GM23248 (cell line): ENCODE results near the gene UBAC2. TPM values are rescaled to one million over a fixed set of nuclear protein-coding genes. Genes with fewer than 3 reads are reported as not detected.

Experiments
- DNase-seq: peaks from one replicate; pipeline ENCODE4 v3.0.0-alpha.2; 2015
- H2AFZ ChIP-seq: fragments of 200-600 bp; sonication (generic); 2 replicates; pipeline ENCODE4 v1.6.1; 2016; ENCODE audit warnings: antibody characterized with exemption
- H3F3A ChIP-seq: fragments of 200-600 bp; sonication (generic); 2 replicates; pipeline ENCODE4 v1.6.1; 2016; ENCODE audit warnings: mild to moderate bottlenecking, antibody characterized with exemption, mixed run types; ENCODE audit not compliant: insufficient read depth
- H3K27ac ChIP-seq: fragments of 200-600 bp; sonication (generic); 2 replicates; pipeline ENCODE4 v1.5.1; 2016; ENCODE audit warnings: mild to moderate bottlenecking
- H3K27me3 ChIP-seq: fragments of 200-600 bp; sonication (generic); replicated peaks from 2 replicates; pipeline ENCODE4 v1.6.1; 2016; ENCODE audit warnings: mild to moderate bottlenecking; ENCODE audit not compliant: insufficient read depth
- H3K36me3 ChIP-seq: fragments of 200-600 bp; sonication (generic); 2 replicates; pipeline ENCODE4 v1.6.1; 2016; ENCODE audit warnings: low read depth, mild to moderate bottlenecking
- H3K4me1 ChIP-seq: fragments of 200-600 bp; sonication (generic); 2 replicates; pipeline ENCODE4 v1.6.1; 2016; ENCODE audit warnings: mild to moderate bottlenecking; ENCODE audit not compliant: insufficient read depth
- H3K4me2 ChIP-seq: fragments of 200-600 bp; sonication (generic); one replicate; pipeline ENCODE4 v1.6.1; 2016; ENCODE audit warnings: mild to moderate bottlenecking; ENCODE audit not compliant: unreplicated experiment
- H3K4me3 ChIP-seq: fragments of 200-600 bp; sonication (generic); 2 replicates; pipeline ENCODE4 v1.5.1; 2016; ENCODE audit warnings: mild to moderate bottlenecking
- H3K79me2 ChIP-seq: fragments of 200-600 bp; sonication (generic); 2 replicates; pipeline ENCODE4 v1.6.1; 2016; ENCODE audit warnings: mild to moderate bottlenecking; ENCODE audit not compliant: insufficient read depth
- H3K9ac ChIP-seq: fragments of 200-600 bp; sonication (generic); 2 replicates; pipeline ENCODE4 v1.6.1; 2016; ENCODE audit warnings: mild to moderate bottlenecking
- H3K9me2 ChIP-seq: fragments of 200-600 bp; sonication (generic); 2 replicates; pipeline ENCODE4 v1.6.1; 2016; ENCODE audit warnings: mixed run types, mild to moderate bottlenecking, moderate library complexity; ENCODE audit not compliant: insufficient read depth
- H3K9me3 ChIP-seq: fragments of 200-600 bp; sonication (generic); one replicate; pipeline ENCODE4 v1.6.1; 2017; ENCODE audit warnings: low read depth
- H4K20me1 ChIP-seq: fragments of 200-600 bp; sonication (generic); 2 replicates; pipeline ENCODE4 v1.6.0; 2016; ENCODE audit not compliant: insufficient read depth
- EZH2 ChIP-seq: fragments of 200-600 bp; sonication (generic); IDR thresholded peaks from 2 replicates; pipeline ENCODE4 v1.6.1; 2018; ENCODE audit warnings: antibody characterized with exemption, mild to moderate bottlenecking; ENCODE audit not compliant: insufficient read depth, poor library complexity, severe bottlenecking
- EZH2phosphoT487 ChIP-seq: fragments of 200-600 bp; sonication (generic); IDR thresholded peaks from 2 replicates; pipeline ENCODE4 v1.6.1; 2018; ENCODE audit warnings: antibody characterized with exemption, moderate library complexity, mild to moderate bottlenecking, low read depth; ENCODE audit not compliant: insufficient read depth
- WGBS, 2 experiments: methylation state at CpG; one replicate each; pipeline ENCODE4 v1.1.6; 2015 to 2017; ENCODE audit warnings: low lambda C conversion rate in 2 of 2, low coverage in 1 of 2; ENCODE audit errors: missing lambda C conversion rate in 2 of 2; 5-methylcytosine and 5-hydroxymethylcytosine counted together
- in situ Hi-C: fragments of 300-500 bp; cut with MboI; formaldehyde crosslinking; loops from 2 replicates; pipeline ENCODE4 v1.15.0; 2020
- polyA plus RNA-seq: library from polyadenylated mRNA; unstranded; fragments of >200 nt; fragmentation: Nextera tagmentation; extraction: Ambion mirVana; gene quantifications from 2 replicates; pipeline ENCODE4 v1.2.1, GENCODE V29; 2016
- total RNA-seq: library from RNA; depleted of rRNA; stranded (reverse); fragments of >200 nt; shearing (Covaris generic); gene quantifications from 2 replicates; pipeline ENCODE4 v1.2.3, GENCODE V29; 2014

UBAC2 gene
- total and polyA plus RNA-seq, 2 experiments from 2014 or later: 66.1 to 95.9 TPM

DNA sequence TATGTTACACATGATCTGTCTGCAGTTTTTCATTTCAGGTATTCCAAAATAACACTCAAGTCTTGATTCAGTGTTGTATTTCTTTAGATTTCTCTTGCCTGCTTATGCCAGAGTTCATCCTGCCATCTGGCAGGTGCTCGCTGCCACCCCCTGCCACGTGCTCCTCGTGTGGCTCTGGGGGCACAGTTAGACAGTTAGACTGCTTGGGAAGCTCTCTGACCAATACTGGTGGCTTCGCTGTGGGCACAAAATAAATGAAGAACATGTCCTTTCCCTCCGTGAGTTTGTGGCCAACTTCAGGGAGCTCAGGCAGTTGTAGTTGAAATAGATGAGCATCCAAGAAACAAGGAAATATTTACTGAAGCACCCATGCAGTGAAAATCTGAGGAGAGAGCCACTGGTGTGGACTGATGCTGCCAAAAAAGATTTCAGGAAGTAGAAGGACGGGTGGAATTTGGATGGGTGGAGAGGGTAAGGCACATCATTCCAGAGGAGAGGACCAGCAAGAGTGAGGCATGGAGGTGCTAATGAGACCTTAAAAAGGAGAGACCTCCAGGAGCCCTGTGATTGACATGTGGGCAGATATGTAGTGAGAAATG, 144.1 kb downstream of the UBAC2 start:
- in situ Hi-C loops: no loop called here
- no peaks in the 10 kb centered on the region for H3K27me3 ChIP-seq
- no peak overlapping the region for H2AFZ ChIP-seq
- WGBS, 2 experiments: 76 to 80% methylated on average over 6 of the region's 6 CpGs
- no peak overlapping the region for H3K4me2 ChIP-seq
- no peak for DNase-seq
- H3K27ac ChIP-seq: no peak overlapping the region
- no peak overlapping the region for H3K9ac ChIP-seq
- peaks cover 8% of the 10 kb centered on the region; the same call in 1 of the 2 replicates for H3K36me3 ChIP-seq
- H3K9me2 ChIP-seq: no peaks in the 10 kb centered on the region
- H4K20me1 ChIP-seq: no peaks in the 10 kb centered on the region
- H3K4me1 ChIP-seq: peaks cover 7% of the 10 kb centered on the region; the same call in 1 of the 2 replicates
- TF ChIP-seq EZH2 (no peak), EZH2phosphoT487 (no peak)
- H3F3A ChIP-seq: peaks cover 2% of the 10 kb centered on the region; the same call in 1 of the 2 replicates
- no peaks in the 10 kb centered on the region for H3K79me2 ChIP-seq
- H3K4me3 ChIP-seq: no peak overlapping the region
- no peaks in the 10 kb centered on the region for H3K9me3 ChIP-seq

GRCh38 chr13:99345345-99345744, 144.7 kb downstream of the UBAC2 start:
- Histone ChIP-seq H3K9me2 (no peaks in the 10 kb centered on the region), H3K27me3 (no peaks in the 10 kb centered on the region), H3K27ac (no peak overlapping the region), H3K9me3 (no peaks in the 10 kb centered on the region), H3K4me1 (peaks cover under 1% of the 10 kb centered on the region; the same call in 1 of the 2 replicates), H4K20me1 (no peaks in the 10 kb centered on the region; the same call in 1 of the 2 replicates), H2AFZ (no peak overlapping the region), H3K79me2 (no peaks in the 10 kb centered on the region), H3K4me3 (no peak overlapping the region), H3K4me2 (no peak overlapping the region), H3K9ac (no peak overlapping the region), H3K36me3 (peaks cover 8% of the 10 kb centered on the region; the same call in 1 of the 2 replicates), H3F3A (no peaks in the 10 kb centered on the region)
- no peak for DNase-seq
- TF ChIP-seq EZH2: no peak
- no peak for TF ChIP-seq EZH2phosphoT487
- in situ Hi-C loops: no loop called here
- WGBS, 2 experiments: 90 to 94% methylated on average over 5 of the region's 5 CpGs

DNA sequence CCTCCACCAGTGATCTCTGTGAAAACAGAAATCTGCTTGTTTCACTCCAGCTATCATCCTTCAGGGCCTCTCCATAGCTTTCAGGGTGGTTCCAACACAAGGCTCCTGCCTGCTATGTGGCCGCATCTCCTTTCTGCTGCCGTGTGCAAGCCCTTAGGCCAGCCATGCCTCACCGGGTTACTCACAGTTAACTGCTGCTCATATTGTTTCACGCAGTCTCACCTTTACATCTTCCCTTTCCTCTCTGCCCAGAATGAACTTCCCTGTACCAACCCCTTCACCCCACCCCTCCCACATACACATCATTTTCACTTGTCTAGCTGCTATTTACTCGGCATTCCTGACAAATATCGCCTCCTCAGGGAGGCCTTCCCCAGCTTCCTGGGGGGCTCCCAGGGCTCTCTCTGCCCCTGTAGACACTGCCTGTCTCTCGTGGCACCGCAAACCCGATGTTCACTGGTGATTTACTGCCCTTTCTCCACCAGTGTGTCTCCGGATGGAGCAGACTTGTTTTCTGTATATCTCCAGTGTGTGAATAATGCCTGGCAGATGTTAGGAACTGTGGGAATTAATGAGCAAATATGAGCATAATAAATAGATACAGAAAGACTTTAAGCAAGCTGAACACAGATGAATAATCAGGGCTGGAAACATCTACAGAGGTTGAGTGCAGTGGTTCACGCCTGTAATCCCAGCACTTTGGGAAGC, 145.8 kb downstream of the UBAC2 start:
- Histone ChIP-seq H3K9me2 (no peaks in the 10 kb centered on the region), H3K9ac (no peak overlapping the region), H3F3A (no peaks in the 10 kb centered on the region), H4K20me1 (no peaks in the 10 kb centered on the region; the same call in 1 of the 2 replicates), H3K36me3 (peaks cover 7% of the 10 kb centered on the region; the same call in 1 of the 2 replicates), H3K9me3 (no peaks in the 10 kb centered on the region), H3K27ac (no peak overlapping the region), H3K27me3 (no peaks in the 10 kb centered on the region), H3K4me2 (no peak overlapping the region), H3K79me2 (no peaks in the 10 kb centered on the region), H3K4me3 (no peak overlapping the region), H2AFZ (no peak overlapping the region), H3K4me1 (no peaks in the 10 kb centered on the region)
- no peak for DNase-seq
- 60% methylated on average over 11 of the region's 11 CpGs for WGBS, 2 experiments
- no peak for TF ChIP-seq EZH2
- in situ Hi-C loops: no loop called here

- H3K4me3 ChIP-seq: no peak overlapping the region
- no peaks in the 10 kb centered on the region for H3K9me3 ChIP-seq
- DNase-seq: no peak
- no peaks in the 10 kb centered on the region for H3F3A ChIP-seq
- H3K27ac ChIP-seq: no peak overlapping the region
- H2AFZ ChIP-seq: no peak overlapping the region
- H3K9ac ChIP-seq: no peak overlapping the region
- H3K36me3 ChIP-seq: peaks cover 5% of the 10 kb centered on the region; the same call in 1 of the 2 replicates
- no peaks in the 10 kb centered on the region for H3K4me1 ChIP-seq
- H3K9me2 ChIP-seq: no peaks in the 10 kb centered on the region
- no peaks in the 10 kb centered on the region for H3K27me3 ChIP-seq
- H4K20me1 ChIP-seq: no peaks in the 10 kb centered on the region; the same call in 1 of the 2 replicates
- in situ Hi-C loops: no loop called here
- H3K79me2 ChIP-seq: no peaks in the 10 kb centered on the region
- whole genome bisulfite sequencing, 2 experiments: 93 to 94% methylated on average over 6 of the region's 6 CpGs
- TF ChIP-seq EZH2 (no peak), EZH2phosphoT487 (no peak)
- no peak overlapping the region for H3K4me2 ChIP-seq
These were observed 146.8 kb downstream of the UBAC2 start for GRCh38 chr13:99347335-99347878.
